Measurements from ENCODE around the gene JMJD6. TPM values are rescaled to one million over a fixed set of nuclear protein-coding genes. Genes with fewer than 3 reads are reported as not detected.
A peak's percentile ranks its signal among the peaks of the same experiment; 100 is the strongest.

Gene JMJD6
- 104 TPM for polyA plus RNA-seq (2012; ENCODE audit: insufficient read length, low read depth)

- TF ChIP-seq POLR2AphosphoS5 (IDR thresholded peaks at IDR 0.05; ENCODE audit: low read depth, low read length) (peak; percentile 76), TAF1 (IDR thresholded peaks at IDR 0.05; ENCODE audit: borderline replicate concordance, insufficient read depth, low read length) (0 out of 2 replicates have a peak, but pooled peaks have one; percentile 59), REST (IDR thresholded peaks at IDR 0.05; ENCODE audit: insufficient read depth in 1 of 2, low read depth in 2 of 2, low read length in 2 of 2) (no peak; a peak in 1 of 4 replicates), SIN3A (IDR thresholded peaks at IDR 0.05; ENCODE audit: borderline replicate concordance, insufficient read depth, low read length) (peak; percentile 94), FOXP2 (optimal IDR thresholded peaks at IDR 0.05; ENCODE audit: borderline replicate concordance, extremely low read depth, extremely low read length, insufficient read depth) (no peak)
Observed at GRCh38 chr17:76726231-76726775, at the start of gene JMJD6. Gene JMJD6 (minus strand): TSS chr17:76726606. CDS start chr17:76726475, 131 bp downstream.

GRCh38 chr17:76775021-76775600 is 48.7 kb upstream of the JMJD6 start:
- TF ChIP-seq REST (IDR thresholded peaks at IDR 0.05; ENCODE audit: insufficient read depth in 1 of 2, low read depth in 2 of 2, low read length in 2 of 2): no peak
- TF ChIP-seq TAF1 (IDR thresholded peaks at IDR 0.05; ENCODE audit: borderline replicate concordance, insufficient read depth, low read length): no peak
- no peak for TF ChIP-seq SIN3A (IDR thresholded peaks at IDR 0.05; ENCODE audit: borderline replicate concordance, insufficient read depth, low read length)
- no peak for TF ChIP-seq POLR2AphosphoS5 (IDR thresholded peaks at IDR 0.05; ENCODE audit: low read depth, low read length)
- TF ChIP-seq FOXP2 (optimal IDR thresholded peaks at IDR 0.05; ENCODE audit: borderline replicate concordance, extremely low read depth, extremely low read length, insufficient read depth): no peak

- TF ChIP-seq TAF1 (IDR thresholded peaks at IDR 0.05; ENCODE audit: borderline replicate concordance, insufficient read depth, low read length): 0 out of 2 replicates have a peak, but pooled peaks have one; percentile 32
- TF ChIP-seq SIN3A (IDR thresholded peaks at IDR 0.05; ENCODE audit: borderline replicate concordance, insufficient read depth, low read length): no peak
- TF ChIP-seq FOXP2 (optimal IDR thresholded peaks at IDR 0.05; ENCODE audit: borderline replicate concordance, extremely low read depth, extremely low read length, insufficient read depth): no peak
- no peak for TF ChIP-seq REST (IDR thresholded peaks at IDR 0.05; ENCODE audit: insufficient read depth in 1 of 2, low read depth in 2 of 2, low read length in 2 of 2)
- peak; percentile 29; the same call in 1 of the 2 replicates for TF ChIP-seq POLR2AphosphoS5 (IDR thresholded peaks at IDR 0.05; ENCODE audit: low read depth, low read length)
Observed at GRCh38 chr17:76772842-76773525, 46.6 kb upstream of the JMJD6 start.

- TF ChIP-seq SIN3A (IDR thresholded peaks at IDR 0.05; ENCODE audit: borderline replicate concordance, insufficient read depth, low read length) (no peak), TAF1 (IDR thresholded peaks at IDR 0.05; ENCODE audit: borderline replicate concordance, insufficient read depth, low read length) (no peak), REST (IDR thresholded peaks at IDR 0.05; ENCODE audit: insufficient read depth in 1 of 2, low read depth in 2 of 2, low read length in 2 of 2) (no peak), FOXP2 (optimal IDR thresholded peaks at IDR 0.05; ENCODE audit: borderline replicate concordance, extremely low read depth, extremely low read length, insufficient read depth) (no peak), POLR2AphosphoS5 (IDR thresholded peaks at IDR 0.05; ENCODE audit: low read depth, low read length) (no peak)
Observed at GRCh38 chr17:76758570-76758969, 32.2 kb upstream of the JMJD6 start.
